Peyer's patch (tissue), 4 donors: Measurements from ENCODE around the gene SENP8. TPM values are rescaled to one million over a fixed set of nuclear protein-coding genes. Genes with fewer than 3 reads are reported as not detected.

Experiments used
- DNase-seq, 3 donors: peaks; one replicate each; pipeline ENCODE4 v3.0.0-alpha.2; 2017 to 2019
- H3K27ac ChIP-seq, 4 donors: fragments of 200-600 bp; sonication (generic); one replicate each; pipeline ENCODE4 v1.5.1; 2016 to 2019
- H3K27me3 ChIP-seq, 2 donors: fragments of 200-600 bp; sonication (generic); one replicate each; pipeline ENCODE4 v1.5.1; 2019
- H3K36me3 ChIP-seq, 3 donors: fragments of 200-600 bp; sonication (generic); one replicate each; pipeline ENCODE4 v1.5.1; 2016 to 2019
- H3K4me1 ChIP-seq, 4 donors: fragments of 200-600 bp; sonication (generic); one replicate each; pipeline ENCODE4 v1.5.1; 2016 to 2019
- H3K4me3 ChIP-seq, 4 donors: fragments of 200-600 bp; sonication (generic); 1 replicate in 3 of 4; 2 replicates in 1 of 4; pipeline ENCODE4 v1.5.1; 2016 to 2019; ENCODE audit warnings: mild to moderate bottlenecking in 1 of 4
- H3K9me3 ChIP-seq, 4 donors: fragments of 200-600 bp; sonication (generic); one replicate each; pipeline ENCODE4 v1.5.1; 2016 to 2019; ENCODE audit warnings: mild to moderate bottlenecking in 1 of 4
- CTCF ChIP-seq, 6 experiments: fragments of 450-650 bp in 4 of 6; fragments of 200-600 bp in 2 of 6; sonication (generic) in 1 of 6; IDR thresholded peaks; one replicate each; pipeline ENCODE4 v1.5.1; 2017 to 2019; ENCODE audit warnings: antibody characterized with exemption in 6 of 6, mild to moderate bottlenecking in 3 of 6, moderate library complexity in 1 of 6
- POLR2A ChIP-seq, 2 donors: fragments of 450-650 bp; IDR thresholded peaks; one replicate each; pipeline ENCODE4 v1.5.1; 2017; ENCODE audit warnings: antibody characterized with exemption in 2 of 2, mild to moderate bottlenecking in 2 of 2, moderate library complexity in 2 of 2
- total RNA-seq, 4 donors: library from RNA; depleted of rRNA; stranded (reverse); fragments of >200 nt; gene quantifications; one replicate each; pipeline ENCODE4 v1.1.0, GENCODE V29; 2016

Gene SENP8
- total RNA-seq, 4 donors from 2014 or later: 0.88 to 2.4 (median 0.95) TPM; not detected in 1

GRCh38 chr15:72178976-72179585 lies 60.9 kb downstream of the SENP8 start:
- Histone ChIP-seq H3K9me3 (no peaks in the 10 kb centered on the region), H3K4me3 (no peak overlapping the region), H3K27me3 (no peaks in the 10 kb centered on the region), H3K27ac (no peak overlapping the region), H3K4me1 (peaks cover 0 to 9% (median 0%) of the 10 kb centered on the region in 4 donors), H3K36me3 (no peaks in the 10 kb centered on the region)
- DNase-seq: no peak
- TF ChIP-seq CTCF (IDR thresholded peaks at IDR 0.05): no peak
- TF ChIP-seq POLR2A (IDR thresholded peaks at IDR 0.05): no peak

GRCh38 chr15:72179950-72180581 lies 61.9 kb downstream of the SENP8 start:
- peak in 1 of 3 donors; percentile 32 for DNase-seq
- no peak for TF ChIP-seq POLR2A (IDR thresholded peaks at IDR 0.05)
- no peak for TF ChIP-seq CTCF (IDR thresholded peaks at IDR 0.05)

GRCh38 chr15:72180761-72181324 lies 62.6 kb downstream of the SENP8 start:
- Histone ChIP-seq H3K27me3 (no peaks in the 10 kb centered on the region), H3K36me3 (no peaks in the 10 kb centered on the region), H3K4me3 (no peak overlapping the region), H3K9me3 (no peaks in the 10 kb centered on the region), H3K27ac (no peak overlapping the region), H3K4me1 (peaks cover 0 to 16% (median 0%) of the 10 kb centered on the region in 4 donors)
- TF ChIP-seq CTCF (IDR thresholded peaks at IDR 0.05) (no peak), POLR2A (IDR thresholded peaks at IDR 0.05) (no peak)
- no peak for DNase-seq

More at GRCh38 chr15:72179950-72180581, 61.9 kb downstream of the SENP8 start:
- Histone ChIP-seq H3K9me3 (no peaks in the 10 kb centered on the region), H3K4me1 (peaks cover 0 to 16% (median 0%) of the 10 kb centered on the region in 4 donors), H3K4me3 (no peak overlapping the region), H3K27me3 (no peaks in the 10 kb centered on the region), H3K36me3 (no peaks in the 10 kb centered on the region), H3K27ac (no peak overlapping the region)

GRCh38 chr15:72182244-72182643 lies 64.0 kb downstream of the SENP8 start:
- no peak overlapping the region for H3K27ac ChIP-seq
- H3K4me1 ChIP-seq: peaks cover 0 to 16% (median 0%) of the 10 kb centered on the region in 4 donors
- H3K27me3 ChIP-seq: no peaks in the 10 kb centered on the region

GRCh38 chr15:72182673-72183072 lies 64.5 kb downstream of the SENP8 start:
- no peak overlapping the region for H3K27ac ChIP-seq
- TF ChIP-seq CTCF (IDR thresholded peaks at IDR 0.05) (no peak), POLR2A (IDR thresholded peaks at IDR 0.05) (no peak)
- no peak overlapping the region for H3K4me3 ChIP-seq
- peaks cover 0 to 16% (median 0%) of the 10 kb centered on the region in 4 donors for H3K4me1 ChIP-seq
- DNase-seq: peak in 1 of 3 donors; percentile 54
- H3K27me3 ChIP-seq: no peaks in the 10 kb centered on the region
- no peaks in the 10 kb centered on the region for H3K9me3 ChIP-seq
- H3K36me3 ChIP-seq: no peaks in the 10 kb centered on the region

More at GRCh38 chr15:72182244-72182643, 64.0 kb downstream of the SENP8 start:
- no peaks in the 10 kb centered on the region for H3K9me3 ChIP-seq
- TF ChIP-seq CTCF (IDR thresholded peaks at IDR 0.05) (no peak), POLR2A (IDR thresholded peaks at IDR 0.05) (no peak)
- DNase-seq: no peak
- H3K4me3 ChIP-seq: no peak overlapping the region
- no peaks in the 10 kb centered on the region for H3K36me3 ChIP-seq
